ENCODE results near the gene PCNT. TPM values are rescaled to one million over a fixed set of nuclear protein-coding genes. Genes with fewer than 3 reads are reported as not detected.
"Not testable (repeated sequence)": the region's sequence is repeated elsewhere in the genome, so short reads cannot be mapped to it uniquely, and the experiment has no call there.

The PCNT gene
- total RNA-seq, 5 donors from 2014 or later (not counting 1 experiment from before 2014, with no cell fraction given) = 52.8 to 65.0 (median 58.6) TPM

DNA sequence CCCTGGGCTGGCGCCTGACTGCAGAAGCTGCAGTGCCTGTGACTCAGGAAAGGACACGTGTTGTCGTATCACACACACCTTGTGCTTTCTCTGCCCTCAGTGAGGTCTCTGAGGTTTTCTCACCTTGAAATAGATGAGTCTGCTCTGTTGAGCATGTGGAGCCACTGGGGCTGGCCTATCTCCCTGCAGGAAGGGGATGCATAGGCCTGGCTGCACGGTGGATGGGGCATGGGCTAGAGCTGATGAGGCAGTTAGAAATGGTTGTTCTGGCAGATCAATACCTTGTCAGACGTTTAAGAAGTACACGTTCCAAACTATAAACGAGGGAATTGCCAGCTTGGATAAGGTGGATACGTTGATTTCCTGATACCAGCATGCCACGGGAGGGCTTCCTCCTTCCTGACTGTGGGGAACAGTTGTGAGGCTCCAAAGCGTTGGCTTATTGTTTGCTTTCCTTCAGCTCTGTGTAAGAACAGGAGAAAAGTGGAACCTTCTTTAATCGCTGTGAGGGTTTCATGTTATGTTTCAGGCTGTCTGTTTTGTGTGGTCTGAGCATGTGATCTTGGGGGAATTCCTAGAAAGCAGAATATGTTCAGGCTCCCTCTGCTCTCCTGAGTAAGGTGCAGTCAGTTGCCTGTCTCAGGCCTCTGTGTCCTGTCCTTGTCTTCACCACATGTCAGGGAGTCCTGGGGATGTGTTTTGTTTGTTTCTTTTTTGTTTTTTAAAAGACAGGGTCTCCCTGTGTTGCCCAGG lies 44.8 kb downstream of the PCNT start:
- 32% methylated on average over 11 of the region's 11 CpGs for WGBS (ENCODE audit: insufficient coverage)
- no peaks in the 10 kb centered on the region for H3K27me3 Mint-ChIP-seq
- H3K4me1 Mint-ChIP-seq = peaks cover 15 to 30% (median 26%) of the 10 kb centered on the region in 3 donors

DNA sequence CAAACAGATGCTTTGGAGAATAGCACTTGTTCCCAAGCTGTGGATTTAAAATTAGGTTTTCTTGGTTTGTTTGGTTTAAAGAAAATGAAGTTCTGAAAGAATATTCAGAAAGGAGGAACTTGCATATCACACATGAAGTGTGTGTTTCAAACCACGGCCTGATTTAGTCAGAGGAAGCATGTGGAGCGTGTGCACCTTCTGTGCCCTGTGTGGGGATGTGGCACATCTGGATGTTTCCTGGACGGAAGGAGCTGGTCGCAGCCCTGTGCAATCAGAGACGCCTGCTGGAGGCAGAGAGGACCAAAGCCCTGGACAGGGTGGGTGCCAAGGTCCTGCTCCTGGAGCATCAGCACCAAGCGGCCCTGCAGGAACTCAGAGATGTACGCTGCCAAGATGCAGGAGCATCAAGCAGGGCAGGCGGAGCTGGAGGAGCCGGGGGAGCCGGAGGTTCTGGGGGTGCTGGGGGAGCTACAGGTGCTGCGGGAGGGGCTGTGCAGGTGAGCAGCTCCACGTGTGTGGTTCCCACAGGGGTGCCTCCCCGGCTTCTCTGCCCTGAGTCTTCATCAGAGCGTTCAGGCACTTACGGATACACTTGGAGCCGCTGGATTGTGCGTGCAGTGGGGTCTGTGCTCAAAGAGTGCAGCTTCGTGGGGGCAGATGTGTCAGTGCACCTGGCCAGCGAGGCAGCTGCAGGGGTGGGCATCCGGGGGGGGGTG lies 45.7 kb downstream of the PCNT start:
- Histone ChIP-seq H3K4me3 (ENCODE audit: control insufficient read depth in 1 of 2, extremely low read depth in 1 of 2, low read length in 1 of 2) (no peak overlapping the region), H3K9me3 (no peaks in the 10 kb centered on the region), H3K4me1 (ENCODE audit: control insufficient read depth in 1 of 2, extremely low read depth in 1 of 2, insufficient read depth in 2 of 2, low read length in 2 of 2) (peaks cover 5 to 27% of the 10 kb centered on the region in 2 experiments), H3K36me3 (ENCODE audit: control insufficient read depth in 2 of 2, extremely low read depth in 1 of 2, insufficient read depth in 1 of 2, low read length in 1 of 2) (peaks cover 8 to 32% of the 10 kb centered on the region in 2 donors), H3K27ac (ENCODE audit: low read length) (no peak overlapping the region), H3K27me3 (replicated peaks in 1 of 2; ENCODE audit: control insufficient read depth in 2 of 2, extremely low read depth in 1 of 2, insufficient read depth in 2 of 2, low read length in 1 of 2) (no peaks in the 10 kb centered on the region)
- CTCF ChIA-PET = no interaction called here
- 84% methylated on average over 20 of the region's 20 CpGs for WGBS (ENCODE audit: insufficient coverage)
- peak overlapping the region in 1 of 3 donors; percentile 54 for H3K4me3 Mint-ChIP-seq
- peak overlapping the region; percentile 27 to 86 for H3K27ac Mint-ChIP-seq
- peaks cover 15 to 30% (median 26%) of the 10 kb centered on the region in 3 donors for H3K4me1 Mint-ChIP-seq
- no peaks in the 10 kb centered on the region for H3K27me3 Mint-ChIP-seq
- DNase-seq (no peak), ATAC-seq (replicated peaks in 1 of 4) (no peak)
- H3K9me3 Mint-ChIP-seq = no peaks in the 10 kb centered on the region
- H3K36me3 Mint-ChIP-seq = peaks cover 24% of the 10 kb centered on the region
- POLR2A ChIA-PET = no interaction called here

More for the DNA sequence above, 44.8 kb downstream of the PCNT start:
- peak overlapping the region; percentile 86 for H3K27ac Mint-ChIP-seq
- H3K27me3 ChIP-seq (replicated peaks in 1 of 2; ENCODE audit: control insufficient read depth in 2 of 2, extremely low read depth in 1 of 2, insufficient read depth in 2 of 2, low read length in 1 of 2) = no peaks in the 10 kb centered on the region
- H3K9me3 Mint-ChIP-seq = no peaks in the 10 kb centered on the region
- H3K27ac ChIP-seq (ENCODE audit: low read length) = peak overlapping the region; percentile 15
- H3K36me3 Mint-ChIP-seq = peaks cover 24% of the 10 kb centered on the region
- ChIA-PET CTCF (no interaction called here), POLR2A (interaction anchor here in 1 of 2 donors (0.6 kb wide), 1 partner anchor 233 kb away, joined by 3 read pairs; no protein-coding TSS in a partner anchor)
- peak in 32 of 35 experiments; percentile 4 to 69 (median 26) for DNase-seq
- peak overlapping the region in 1 of 2 donors; percentile 7 for H3K4me3 ChIP-seq (ENCODE audit: control insufficient read depth in 1 of 2, extremely low read depth in 1 of 2, low read length in 1 of 2)
- peaks cover 6 to 39% of the 10 kb centered on the region in 2 donors for H3K36me3 ChIP-seq (ENCODE audit: control insufficient read depth in 2 of 2, extremely low read depth in 1 of 2, insufficient read depth in 1 of 2, low read length in 1 of 2)
- peak; percentile 72 to 91 (median 82) for ATAC-seq (replicated peaks in 1 of 4)
- H3K4me1 ChIP-seq (ENCODE audit: control insufficient read depth in 1 of 2, extremely low read depth in 1 of 2, insufficient read depth in 2 of 2, low read length in 2 of 2) = peaks cover 5 to 27% of the 10 kb centered on the region in 2 experiments
- peak overlapping the region; percentile 18 to 54 (median 25) for H3K4me3 Mint-ChIP-seq
- no peaks in the 10 kb centered on the region for H3K9me3 ChIP-seq

DNA sequence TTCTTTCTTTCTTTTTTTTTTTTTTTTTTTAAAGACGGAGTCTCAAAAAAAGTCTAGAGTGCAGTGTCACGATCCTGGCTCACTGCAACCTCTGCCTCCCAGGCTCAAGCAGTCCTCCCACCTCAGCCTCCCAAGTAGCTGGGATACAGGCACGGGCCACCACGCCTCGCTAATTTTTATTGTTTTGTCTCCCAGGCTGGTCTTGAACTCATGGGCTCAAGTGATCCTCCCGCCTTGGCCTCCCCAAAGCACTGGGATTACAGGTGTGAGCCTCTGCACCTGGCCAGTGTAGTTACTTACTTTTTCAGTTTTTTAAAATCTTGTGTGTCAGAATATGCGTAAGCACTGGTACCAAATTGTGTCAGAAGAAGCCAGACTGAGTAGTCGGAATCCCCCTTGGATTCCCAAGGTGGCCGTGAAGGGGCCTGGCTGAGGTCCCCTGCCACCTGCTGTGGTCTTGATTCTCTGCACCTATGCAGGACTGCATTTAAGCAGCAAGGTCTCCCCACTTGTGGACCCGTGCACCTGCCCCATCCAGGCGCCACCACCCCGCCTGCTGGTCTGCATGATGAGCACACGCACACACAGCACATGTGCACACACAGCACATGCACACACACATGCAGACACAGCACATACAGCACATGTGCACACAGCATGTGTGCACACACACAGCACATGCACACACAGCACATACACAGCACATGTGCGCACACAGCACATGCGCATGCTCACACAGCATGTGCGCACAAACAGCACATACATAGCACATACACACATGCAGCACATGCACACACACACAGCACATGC lies 47.5 kb downstream of the PCNT start:
- H3K9me3 Mint-ChIP-seq = no peaks in the 10 kb centered on the region
- Histone ChIP-seq H3K4me1 (ENCODE audit: control insufficient read depth in 1 of 2, extremely low read depth in 1 of 2, insufficient read depth in 2 of 2, low read length in 2 of 2) (peaks cover 5 to 27% of the 10 kb centered on the region in 2 experiments), H3K36me3 (ENCODE audit: control insufficient read depth in 2 of 2, extremely low read depth in 1 of 2, insufficient read depth in 1 of 2, low read length in 1 of 2) (peaks cover 7 to 22% of the 10 kb centered on the region in 2 donors), H3K27me3 (replicated peaks in 1 of 2; ENCODE audit: control insufficient read depth in 2 of 2, extremely low read depth in 1 of 2, insufficient read depth in 2 of 2, low read length in 1 of 2) (no peaks in the 10 kb centered on the region), H3K27ac (ENCODE audit: low read length) (no peak overlapping the region), H3K4me3 (ENCODE audit: control insufficient read depth in 1 of 2, extremely low read depth in 1 of 2, low read length in 1 of 2) (no peak overlapping the region), H3K9me3 (no peaks in the 10 kb centered on the region)
- peak overlapping the region in 1 of 2 donors; percentile 62 for H3K27ac Mint-ChIP-seq
- no peak for ATAC-seq (replicated peaks in 1 of 4)
- H3K27me3 Mint-ChIP-seq = no peaks in the 10 kb centered on the region
- H3K4me1 Mint-ChIP-seq = peaks cover 15 to 30% (median 26%) of the 10 kb centered on the region in 3 donors
- peaks cover 13% of the 10 kb centered on the region for H3K36me3 Mint-ChIP-seq
- CTCF ChIA-PET = no interaction called here
- POLR2A ChIA-PET = no interaction called here
- DNase-seq = no peak
- 94% methylated on average over 14 of the region's 16 CpGs for WGBS (ENCODE audit: insufficient coverage)
- H3K4me3 Mint-ChIP-seq = no peak overlapping the region

DNA sequence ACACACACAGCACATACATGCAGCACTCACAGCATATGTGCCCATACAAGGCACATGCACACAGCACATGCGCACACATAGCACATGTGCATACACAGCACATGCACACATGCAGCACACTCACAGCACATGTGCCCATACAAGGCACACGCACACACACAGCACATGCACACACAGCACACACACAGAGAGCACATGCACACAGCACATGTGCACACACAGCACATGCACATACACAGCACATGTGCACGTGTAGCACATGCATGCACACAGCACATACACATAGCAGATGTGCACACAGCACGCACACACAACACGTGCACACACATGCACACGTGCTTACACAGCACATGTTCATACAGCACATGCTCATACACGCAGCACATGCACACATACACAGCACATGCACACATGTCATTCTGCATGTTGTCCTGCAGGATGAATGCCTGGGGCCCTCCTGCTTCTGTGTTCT lies 48.1 kb downstream of the PCNT start:
- H3K4me3 ChIP-seq (ENCODE audit: control insufficient read depth in 1 of 2, extremely low read depth in 1 of 2, low read length in 1 of 2) = no peak overlapping the region
- H3K9me3 Mint-ChIP-seq = no peaks in the 10 kb centered on the region
- H3K36me3 ChIP-seq (ENCODE audit: control insufficient read depth in 2 of 2, extremely low read depth in 1 of 2, insufficient read depth in 1 of 2, low read length in 1 of 2) = peaks cover 10 to 16% of the 10 kb centered on the region in 2 donors
- no peak overlapping the region for H3K4me3 Mint-ChIP-seq
- no peaks in the 10 kb centered on the region for H3K9me3 ChIP-seq
- no peaks in the 10 kb centered on the region for H3K27me3 Mint-ChIP-seq
- peaks cover 13% of the 10 kb centered on the region for H3K36me3 Mint-ChIP-seq
- H3K27me3 ChIP-seq (replicated peaks in 1 of 2; ENCODE audit: control insufficient read depth in 2 of 2, extremely low read depth in 1 of 2, insufficient read depth in 2 of 2, low read length in 1 of 2) = no peaks in the 10 kb centered on the region
- WGBS (ENCODE audit: insufficient coverage) = 98% methylated on average over 6 of the region's 7 CpGs
- H3K4me1 Mint-ChIP-seq = peaks cover 16 to 29% (median 26%) of the 10 kb centered on the region in 3 donors
- ATAC-seq (replicated peaks in 1 of 4) (no peak), DNase-seq (no peak)
- H3K27ac ChIP-seq (ENCODE audit: low read length) = no peak overlapping the region
- no peak overlapping the region for H3K27ac Mint-ChIP-seq
- ChIA-PET POLR2A (no interaction called here), CTCF (no interaction called here)
- H3K4me1 ChIP-seq (ENCODE audit: control insufficient read depth in 1 of 2, extremely low read depth in 1 of 2, insufficient read depth in 2 of 2, low read length in 2 of 2) = peaks cover 5 to 27% of the 10 kb centered on the region in 2 experiments

DNA sequence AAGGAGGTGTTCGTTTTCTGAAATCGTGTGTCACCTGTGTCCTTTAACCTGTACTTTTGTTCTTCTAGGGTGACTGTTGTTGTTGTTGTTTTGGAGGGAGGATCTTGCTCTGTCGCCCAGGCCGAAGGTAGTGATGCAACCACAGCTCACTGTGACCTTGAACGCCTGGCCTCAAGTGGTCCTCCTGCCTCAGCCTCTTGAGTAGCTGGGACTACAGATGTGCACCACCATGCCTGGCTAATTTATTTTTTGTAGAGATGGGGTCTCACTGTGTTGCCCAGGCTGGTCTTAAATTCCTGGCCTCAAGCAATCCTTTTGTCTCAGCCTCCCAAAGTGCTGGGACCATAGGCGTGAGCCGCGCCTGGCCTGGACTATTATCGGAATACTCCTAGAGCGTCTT lies 49.0 kb downstream of the PCNT start:
- H3K4me1 Mint-ChIP-seq = peaks cover 20 to 25% (median 23%) of the 10 kb centered on the region in 3 donors
- H3K4me3 Mint-ChIP-seq; CTCF ChIA-PET; H3K27me3 Mint-ChIP-seq; H3K27ac Mint-ChIP-seq; H3K9me3 Mint-ChIP-seq; H3K27me3 ChIP-seq (replicated peaks in 1 of 2; ENCODE audit: control insufficient read depth in 2 of 2, extremely low read depth in 1 of 2, insufficient read depth in 2 of 2, low read length in 1 of 2); POLR2A ChIA-PET; ATAC-seq (replicated peaks in 1 of 4); DNase-seq; H3K4me3 ChIP-seq (ENCODE audit: control insufficient read depth in 1 of 2, extremely low read depth in 1 of 2, low read length in 1 of 2); H3K9me3 ChIP-seq; H3K27ac ChIP-seq (ENCODE audit: low read length): not testable (repeated sequence)
- Histone ChIP-seq H3K4me1 (ENCODE audit: control insufficient read depth in 1 of 2, extremely low read depth in 1 of 2, insufficient read depth in 2 of 2, low read length in 2 of 2) (peaks cover 5 to 21% of the 10 kb centered on the region in 2 experiments), H3K36me3 (ENCODE audit: control insufficient read depth in 2 of 2, extremely low read depth in 1 of 2, insufficient read depth in 1 of 2, low read length in 1 of 2) (peaks cover 10 to 12% of the 10 kb centered on the region in 2 donors)
- 74% methylated on average over 3 of the region's 10 CpGs for WGBS (ENCODE audit: insufficient coverage)
- peaks cover 20% of the 10 kb centered on the region for H3K36me3 Mint-ChIP-seq

Data from T-cell (primary cell).